ENCODE data around the gene SYDE2. TPM values are rescaled to one million over a fixed set of nuclear protein-coding genes. Genes with fewer than 3 reads are reported as not detected.
"Not testable (repeated sequence)": the region's sequence is repeated elsewhere in the genome, so short reads cannot be mapped to it uniquely, and the experiment has no call there.

The SYDE2 gene, protein sequence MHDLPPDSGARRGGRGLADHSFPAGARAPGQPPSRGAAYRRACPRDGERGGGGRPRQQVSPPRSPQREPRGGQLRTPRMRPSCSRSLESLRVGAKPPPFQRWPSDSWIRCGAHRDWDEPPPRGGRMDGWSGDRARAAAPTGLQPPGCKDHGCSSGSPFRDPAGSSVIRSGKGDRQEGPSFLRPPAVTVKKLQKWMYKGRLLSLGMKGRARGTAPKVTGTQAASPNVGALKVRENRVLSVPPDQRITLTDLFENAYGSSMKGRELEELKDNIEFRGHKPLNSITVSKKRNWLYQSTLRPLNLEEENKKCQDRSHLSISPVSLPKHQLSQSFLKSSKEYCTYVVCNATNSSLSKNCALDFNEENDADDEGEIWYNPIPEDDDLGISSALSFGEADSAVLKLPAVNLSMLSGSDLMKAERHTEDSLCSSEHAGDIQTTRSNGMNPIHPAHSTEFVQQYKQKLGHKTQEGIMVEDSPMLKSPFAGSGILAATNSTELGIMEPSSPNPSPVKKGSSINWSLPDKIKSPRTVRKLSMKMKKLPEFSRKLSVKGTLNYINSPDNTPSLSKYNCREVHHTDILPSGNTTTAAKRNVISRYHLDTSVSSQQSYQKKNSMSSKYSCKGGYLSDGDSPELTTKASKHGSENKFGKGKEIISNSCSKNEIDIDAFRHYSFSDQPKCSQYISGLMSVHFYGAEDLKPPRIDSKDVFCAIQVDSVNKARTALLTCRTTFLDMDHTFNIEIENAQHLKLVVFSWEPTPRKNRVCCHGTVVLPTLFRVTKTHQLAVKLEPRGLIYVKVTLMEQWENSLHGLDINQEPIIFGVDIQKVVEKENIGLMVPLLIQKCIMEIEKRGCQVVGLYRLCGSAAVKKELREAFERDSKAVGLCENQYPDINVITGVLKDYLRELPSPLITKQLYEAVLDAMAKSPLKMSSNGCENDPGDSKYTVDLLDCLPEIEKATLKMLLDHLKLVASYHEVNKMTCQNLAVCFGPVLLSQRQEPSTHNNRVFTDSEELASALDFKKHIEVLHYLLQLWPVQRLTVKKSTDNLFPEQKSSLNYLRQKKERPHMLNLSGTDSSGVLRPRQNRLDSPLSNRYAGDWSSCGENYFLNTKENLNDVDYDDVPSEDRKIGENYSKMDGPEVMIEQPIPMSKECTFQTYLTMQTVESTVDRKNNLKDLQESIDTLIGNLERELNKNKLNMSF
- total RNA-seq (22.2 and 47.5 TPM in 2 replicates), polyA plus RNA-seq (20.6 and 30.2 TPM in 2 replicates)

DNA sequence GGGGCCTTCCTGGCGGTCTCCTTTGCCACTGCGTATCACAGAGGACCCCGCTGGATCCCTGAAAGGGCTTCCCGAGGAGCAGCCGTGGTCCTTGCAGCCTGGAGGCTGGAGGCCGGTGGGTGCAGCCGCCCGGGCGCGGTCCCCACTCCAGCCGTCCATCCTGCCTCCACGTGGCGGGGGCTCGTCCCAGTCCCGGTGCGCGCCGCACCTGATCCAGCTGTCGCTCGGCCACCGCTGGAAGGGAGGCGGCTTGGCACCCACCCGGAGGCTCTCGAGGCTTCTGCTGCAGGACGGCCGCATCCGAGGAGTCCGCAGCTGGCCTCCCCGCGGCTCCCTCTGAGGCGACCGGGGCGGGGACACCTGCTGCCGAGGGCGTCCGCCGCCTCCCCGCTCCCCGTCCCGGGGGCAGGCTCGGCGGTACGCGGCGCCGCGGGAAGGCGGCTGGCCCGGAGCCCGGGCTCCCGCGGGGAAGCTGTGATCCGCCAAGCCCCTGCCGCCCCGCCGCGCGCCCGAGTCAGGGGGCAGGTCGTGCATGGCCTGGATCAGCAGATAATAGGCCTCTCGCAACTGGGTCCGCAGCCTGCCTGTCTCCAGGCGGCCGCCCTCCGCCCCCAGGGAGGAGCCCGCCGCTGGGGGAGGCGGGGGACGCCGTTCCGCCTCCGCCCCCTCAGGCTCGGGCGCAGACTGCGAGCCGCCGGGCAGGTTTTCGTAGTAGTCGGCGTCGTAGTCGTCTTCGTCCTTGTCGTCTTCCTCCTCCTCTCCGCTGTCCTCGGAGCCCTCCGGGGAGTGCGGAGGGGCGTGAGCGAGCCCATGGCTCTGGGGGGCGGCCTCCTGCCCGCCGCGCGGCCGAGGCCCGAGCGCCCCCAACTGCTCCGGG, at the start of gene SYDE2:
TSS of gene SYDE2 (minus strand) at position 554 of the 877 bp plus-strand sequence. CDS start at position 534, 20 bp downstream.
- H3K9me3 ChIP-seq (ENCODE audit: low read depth) = no peaks in the 10 kb centered on the region
- H3K27me3 ChIP-seq = no peaks in the 10 kb centered on the region
- TF ChIP-seq, protein P1, sequence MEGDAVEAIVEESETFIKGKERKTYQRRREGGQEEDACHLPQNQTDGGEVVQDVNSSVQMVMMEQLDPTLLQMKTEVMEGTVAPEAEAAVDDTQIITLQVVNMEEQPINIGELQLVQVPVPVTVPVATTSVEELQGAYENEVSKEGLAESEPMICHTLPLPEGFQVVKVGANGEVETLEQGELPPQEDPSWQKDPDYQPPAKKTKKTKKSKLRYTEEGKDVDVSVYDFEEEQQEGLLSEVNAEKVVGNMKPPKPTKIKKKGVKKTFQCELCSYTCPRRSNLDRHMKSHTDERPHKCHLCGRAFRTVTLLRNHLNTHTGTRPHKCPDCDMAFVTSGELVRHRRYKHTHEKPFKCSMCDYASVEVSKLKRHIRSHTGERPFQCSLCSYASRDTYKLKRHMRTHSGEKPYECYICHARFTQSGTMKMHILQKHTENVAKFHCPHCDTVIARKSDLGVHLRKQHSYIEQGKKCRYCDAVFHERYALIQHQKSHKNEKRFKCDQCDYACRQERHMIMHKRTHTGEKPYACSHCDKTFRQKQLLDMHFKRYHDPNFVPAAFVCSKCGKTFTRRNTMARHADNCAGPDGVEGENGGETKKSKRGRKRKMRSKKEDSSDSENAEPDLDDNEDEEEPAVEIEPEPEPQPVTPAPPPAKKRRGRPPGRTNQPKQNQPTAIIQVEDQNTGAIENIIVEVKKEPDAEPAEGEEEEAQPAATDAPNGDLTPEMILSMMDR (IDR thresholded peaks at IDR 0.05; ENCODE audit: low read depth, low read length) = no peak
- peak within 1 kb of the TSS; percentile 90 for H3K4me3 ChIP-seq
- DNase-seq (ENCODE audit: low read depth in 1 of 2, low spot score in 1 of 2) = peak; percentile 81 to 93
- peaks cover 13% of the 10 kb centered on the region for H3K4me1 ChIP-seq (ENCODE audit: low read depth)
- no peaks in the 10 kb centered on the region for H3K36me3 ChIP-seq
- peak within 1 kb of the TSS; percentile 100 for H3K27ac ChIP-seq

DNA sequence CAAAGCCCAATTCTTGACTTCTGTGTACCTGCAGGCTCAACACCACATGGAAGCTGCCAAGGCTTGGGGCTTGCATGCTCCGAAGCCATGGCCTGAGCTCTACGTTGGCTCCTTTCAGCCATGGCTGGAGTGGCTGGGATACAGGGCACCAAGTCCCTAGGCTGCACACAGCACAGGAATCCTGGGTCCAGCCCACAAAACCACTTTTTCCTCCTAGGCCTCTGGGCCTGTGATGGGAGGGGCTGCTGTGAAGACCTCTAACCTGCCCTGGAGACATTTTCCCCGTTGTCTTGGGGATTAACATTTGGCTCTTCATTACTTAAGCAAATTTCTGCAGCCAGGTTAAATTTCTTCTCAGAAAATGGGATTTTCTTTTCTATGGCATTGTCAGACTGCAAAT, 48.2 kb upstream of the SYDE2 start:
- not testable (repeated sequence) for H3K27ac ChIP-seq; DNase-seq (ENCODE audit: low read depth in 1 of 2, low spot score in 1 of 2); H3K4me1 ChIP-seq (ENCODE audit: low read depth)

GRCh38 chr1:85245891-85246290, 45.1 kb upstream of the SYDE2 start:
- Histone ChIP-seq H3K36me3 (no peaks in the 10 kb centered on the region), H3K4me3 (no peak overlapping the region), H3K4me1 (ENCODE audit: low read depth) (peaks cover 17% of the 10 kb centered on the region), H3K27ac (no peak overlapping the region), H3K27me3 (no peaks in the 10 kb centered on the region), H3K9me3 (ENCODE audit: low read depth) (no peaks in the 10 kb centered on the region)
- TF ChIP-seq, protein P1 (IDR thresholded peaks at IDR 0.05; ENCODE audit: low read depth, low read length) = no peak
- no peak for DNase-seq (ENCODE audit: low read depth in 1 of 2, low spot score in 1 of 2)

More for the DNA sequence above, 48.2 kb upstream of the SYDE2 start:
- peaks cover 14% of the 10 kb centered on the region for H3K36me3 ChIP-seq
- H3K9me3 ChIP-seq (ENCODE audit: low read depth); H3K27me3 ChIP-seq; H3K4me3 ChIP-seq: not testable (repeated sequence)

GRCh38 chr1:85245456-85245855, 44.6 kb upstream of the SYDE2 start:
- no peak for DNase-seq (ENCODE audit: low read depth in 1 of 2, low spot score in 1 of 2)
- Histone ChIP-seq H3K27me3 (no peaks in the 10 kb centered on the region), H3K4me1 (ENCODE audit: low read depth) (peaks cover 21% of the 10 kb centered on the region), H3K9me3 (ENCODE audit: low read depth) (no peaks in the 10 kb centered on the region), H3K27ac (no peak overlapping the region), H3K4me3 (no peak overlapping the region), H3K36me3 (no peaks in the 10 kb centered on the region)
- TF ChIP-seq, protein P1 (IDR thresholded peaks at IDR 0.05; ENCODE audit: low read depth, low read length) = no peak

DNA sequence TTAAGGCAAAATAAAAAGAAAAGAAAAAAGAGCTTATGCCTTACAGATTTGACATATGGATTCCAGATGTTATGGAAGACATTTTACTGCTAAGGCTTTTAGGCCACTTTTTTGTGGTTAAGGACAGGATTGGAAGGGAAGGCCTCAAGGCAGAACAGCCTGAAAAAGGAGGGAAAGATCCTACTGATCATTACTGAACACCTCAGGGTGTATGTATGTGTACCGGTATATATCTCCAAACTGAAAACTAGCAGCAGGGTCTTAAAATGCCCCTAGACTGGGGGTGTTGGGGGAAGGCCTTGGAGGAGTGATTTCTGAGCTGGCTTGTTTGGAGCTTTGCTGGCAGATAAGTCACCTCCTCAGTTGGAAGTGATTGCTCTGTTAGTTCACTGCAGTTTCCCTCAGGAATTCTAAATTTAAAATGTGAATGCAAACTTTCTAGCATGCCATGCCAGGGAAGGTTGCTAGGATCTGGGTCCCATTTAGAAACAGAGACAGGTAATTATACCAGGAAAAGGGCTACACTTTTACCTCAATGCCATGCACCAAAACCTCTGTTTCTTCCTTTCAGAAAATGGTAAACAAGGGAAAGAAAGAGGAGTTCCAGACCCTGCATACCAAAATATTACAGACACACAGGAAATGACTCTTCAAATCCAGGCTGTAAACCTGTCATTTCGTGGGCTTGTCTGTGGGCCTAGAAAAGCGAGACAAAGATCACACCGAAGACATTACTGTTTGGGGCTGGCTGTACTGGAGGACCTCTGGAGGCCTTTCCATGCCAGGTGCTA, 43.6 kb upstream of the SYDE2 start:
- H3K27ac ChIP-seq = peak overlapping the region; percentile 74
- peak in 1 of 2 donors; percentile 41 for DNase-seq (ENCODE audit: low read depth in 1 of 2, low spot score in 1 of 2)
- no peaks in the 10 kb centered on the region for H3K9me3 ChIP-seq (ENCODE audit: low read depth)
- no peaks in the 10 kb centered on the region for H3K36me3 ChIP-seq
- no peaks in the 10 kb centered on the region for H3K27me3 ChIP-seq
- no peak overlapping the region for H3K4me3 ChIP-seq
- TF ChIP-seq, protein P1 (IDR thresholded peaks at IDR 0.05; ENCODE audit: low read depth, low read length) = no peak
- H3K4me1 ChIP-seq (ENCODE audit: low read depth) = peaks cover 29% of the 10 kb centered on the region
